ENCODE results near the gene TMEM38B.
"Not testable (repeated sequence)": the region's sequence is repeated elsewhere in the genome, so short reads cannot be mapped to it uniquely, and the experiment has no call there.

TMEM38B gene

DNA sequence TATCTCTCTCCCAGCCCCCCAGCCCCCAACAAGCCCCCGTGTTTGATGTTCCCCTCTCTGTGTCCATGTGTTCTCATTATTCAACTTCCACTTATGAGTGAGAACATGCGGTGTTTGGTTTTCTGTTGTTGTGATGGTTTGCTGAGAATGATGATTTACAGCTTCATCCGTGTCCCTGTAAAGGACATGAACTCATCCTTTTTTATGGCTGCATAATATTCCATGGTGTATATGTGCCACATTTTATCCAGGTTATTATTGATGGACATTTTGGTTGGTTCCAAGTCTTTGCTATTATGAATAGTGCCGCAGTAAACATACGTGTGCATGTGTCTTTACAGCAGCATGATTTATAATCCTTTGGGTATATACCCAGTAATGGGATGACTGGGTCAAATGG lies 33.9 kb downstream of the TMEM38B start:
- not testable (repeated sequence) for DNase-seq

DNA sequence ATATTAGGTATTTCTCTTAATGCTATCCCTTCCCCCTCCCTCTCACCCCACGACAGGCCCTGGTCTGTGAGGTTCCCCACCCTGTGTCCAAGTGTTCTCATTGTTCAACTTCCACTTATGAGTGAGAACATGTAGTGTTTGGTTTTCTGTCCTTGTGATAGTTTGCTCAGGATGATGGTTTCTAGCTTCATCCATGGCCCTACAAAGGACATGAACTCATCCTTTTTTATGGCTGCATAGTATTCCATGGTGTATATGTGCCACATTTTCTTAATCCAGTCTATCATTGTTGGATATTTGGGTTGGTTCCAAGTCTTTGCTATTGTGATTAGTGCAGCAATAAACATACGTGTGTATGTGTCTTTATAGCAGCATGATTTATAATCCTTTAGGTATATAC lies 37.1 kb downstream of the TMEM38B start:
- not testable (repeated sequence) for DNase-seq

DNA sequence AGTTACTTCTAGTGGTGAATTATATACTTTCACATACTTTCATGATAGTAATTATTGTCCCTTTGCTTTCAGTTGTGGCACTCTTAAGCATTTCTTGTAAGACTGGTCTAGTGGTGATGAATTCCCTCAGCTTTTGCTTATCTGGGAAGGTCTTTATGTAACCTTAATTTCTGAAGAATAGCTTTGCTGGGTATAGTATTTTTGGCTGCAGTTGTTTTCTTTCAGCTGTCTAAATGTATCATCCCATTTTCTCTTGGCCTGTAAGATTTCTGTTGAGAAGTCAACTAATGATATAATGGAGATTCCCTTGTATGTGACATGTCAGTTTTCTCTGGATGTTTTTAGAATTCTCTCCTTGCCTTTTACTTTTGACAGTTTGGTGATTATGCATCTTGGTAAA lies 41.0 kb downstream of the TMEM38B start:
- DNase-seq: no peak

DNA sequence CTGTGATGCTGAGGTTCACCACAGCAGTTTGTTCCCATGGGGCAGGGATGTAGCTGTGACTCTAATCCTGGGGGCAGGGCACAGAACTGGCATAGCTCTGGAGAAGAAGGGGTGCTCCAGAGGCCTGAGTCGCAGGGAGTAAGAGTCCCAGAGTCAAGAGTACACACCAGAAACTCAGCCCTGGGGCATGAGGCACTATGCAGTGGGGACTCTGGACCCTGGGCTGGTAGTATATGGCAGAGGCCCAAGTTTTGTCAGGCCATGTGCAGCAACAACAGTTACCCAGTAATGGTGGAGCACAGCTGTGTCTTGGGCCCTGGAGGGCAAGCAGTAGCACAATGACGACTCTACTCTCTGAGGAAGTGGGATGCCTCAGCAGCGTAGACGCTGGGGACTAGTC lies 42.9 kb downstream of the TMEM38B start:
- no peak for DNase-seq

DNA sequence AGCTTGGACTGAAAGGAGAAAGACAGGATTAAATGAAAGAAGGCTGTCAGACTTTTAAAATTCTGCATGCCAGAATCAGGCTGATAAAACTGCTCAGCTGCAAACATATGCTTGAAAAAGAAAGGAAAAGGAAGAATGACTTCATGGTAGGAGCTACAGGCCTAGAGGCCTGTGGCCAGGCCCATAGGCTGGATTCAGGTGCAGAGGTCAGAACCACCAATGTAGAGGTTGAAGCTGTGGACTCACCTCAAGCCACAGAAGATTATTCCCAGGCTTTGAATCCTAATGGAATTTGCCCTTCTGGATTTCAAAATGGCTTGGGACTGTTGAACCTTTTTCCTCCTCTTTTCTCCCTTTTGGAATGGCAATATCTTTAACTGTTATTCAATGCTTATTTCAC lies 47.7 kb downstream of the TMEM38B start:
- no peak for DNase-seq

DNA sequence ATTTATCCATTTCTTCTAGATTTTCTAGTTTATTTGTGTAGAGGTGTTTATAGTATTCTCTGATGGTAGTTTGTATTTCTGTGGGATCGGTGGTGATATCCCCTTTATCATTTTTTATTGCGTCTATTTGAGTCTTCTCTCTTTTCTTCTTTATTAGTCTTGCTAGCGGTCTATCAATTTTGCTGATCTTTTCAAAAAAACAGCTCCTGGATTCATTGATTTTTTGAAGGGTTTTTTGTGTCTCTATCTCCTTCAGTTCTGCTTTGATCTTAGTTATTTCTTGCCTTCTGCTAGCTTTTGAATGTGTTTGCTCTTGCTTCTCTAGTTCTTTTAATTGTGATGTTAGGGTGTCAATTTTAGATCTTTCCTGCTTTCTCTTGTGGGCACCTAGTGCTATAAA lies 53.0 kb downstream of the TMEM38B start:
- not testable (repeated sequence) for DNase-seq

DNA sequence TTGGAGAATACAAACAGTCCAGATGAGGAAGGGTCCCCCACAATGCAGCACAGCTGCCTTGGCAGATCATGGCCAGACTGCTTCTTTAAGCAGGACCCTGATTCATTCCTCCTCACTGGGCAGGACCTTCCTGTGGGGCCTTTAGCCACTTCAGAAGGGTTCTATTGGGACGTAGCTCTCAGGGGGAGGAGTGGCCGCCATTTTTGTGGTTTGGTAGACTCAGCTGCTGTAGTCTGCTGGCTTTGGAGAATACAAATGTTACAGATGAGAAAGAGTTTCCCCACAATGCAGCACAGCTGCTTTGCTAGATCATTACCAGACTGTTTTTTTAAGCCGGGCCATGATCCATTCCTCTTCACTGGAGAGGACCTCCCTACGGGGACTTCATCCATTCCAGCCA lies 57.4 kb downstream of the TMEM38B start:
- DNase-seq: no peak

DNA sequence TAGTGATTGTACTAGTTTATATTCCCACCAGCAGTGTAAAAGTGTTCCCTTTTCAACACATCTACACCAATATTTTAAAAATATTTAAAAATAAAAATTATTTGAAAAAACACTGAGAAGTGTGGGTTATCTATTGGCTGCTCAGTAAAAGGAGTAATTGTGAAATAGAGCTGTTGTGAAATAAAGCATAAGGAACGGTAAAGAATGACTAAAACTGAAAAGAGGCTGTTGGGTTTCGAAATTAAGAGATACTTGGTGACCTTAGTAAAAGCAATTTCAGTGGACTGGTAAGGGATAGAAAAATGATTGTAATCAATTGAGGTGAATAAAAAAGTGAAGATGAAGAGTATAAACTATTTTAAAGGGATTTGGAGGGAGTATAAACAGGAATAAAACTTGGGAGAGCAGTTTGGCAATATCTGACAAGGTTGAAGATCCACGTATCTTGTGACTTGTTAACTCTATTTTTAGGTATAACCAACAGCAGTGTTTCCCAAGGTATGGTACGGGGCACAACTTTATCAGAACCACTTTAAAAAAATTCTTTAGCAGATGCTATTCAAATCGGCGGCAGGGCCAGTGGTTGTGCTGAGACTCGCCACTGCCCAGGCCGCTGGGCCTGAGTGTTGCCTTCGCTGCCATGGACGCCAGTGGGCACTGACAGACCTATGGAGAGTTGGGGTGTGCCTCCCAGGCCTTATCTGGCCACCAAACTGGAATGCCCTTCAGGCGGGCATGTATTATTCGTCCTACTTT lies 63.3 kb downstream of the TMEM38B start:
- no peak for DNase-seq

DNA sequence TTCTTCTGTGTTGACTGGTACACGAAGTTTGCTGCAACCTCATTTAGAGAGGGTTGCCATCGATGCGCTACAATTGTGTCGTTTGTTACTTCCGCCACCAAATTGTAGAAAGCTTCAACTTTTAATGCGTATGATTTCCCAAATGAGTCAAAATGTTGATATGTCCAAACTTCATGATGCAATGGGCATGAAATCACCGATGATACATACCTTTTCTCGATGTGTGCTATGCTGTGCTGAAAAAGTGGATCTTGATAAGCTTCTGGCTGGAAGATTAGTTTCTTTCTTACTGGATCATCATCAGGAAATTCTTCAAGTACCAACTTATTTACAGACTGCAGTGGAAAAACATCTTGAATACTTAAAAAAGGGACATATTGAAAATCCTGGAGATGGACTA lies 65.7 kb downstream of the TMEM38B start:
- DNase-seq: no peak

DNA sequence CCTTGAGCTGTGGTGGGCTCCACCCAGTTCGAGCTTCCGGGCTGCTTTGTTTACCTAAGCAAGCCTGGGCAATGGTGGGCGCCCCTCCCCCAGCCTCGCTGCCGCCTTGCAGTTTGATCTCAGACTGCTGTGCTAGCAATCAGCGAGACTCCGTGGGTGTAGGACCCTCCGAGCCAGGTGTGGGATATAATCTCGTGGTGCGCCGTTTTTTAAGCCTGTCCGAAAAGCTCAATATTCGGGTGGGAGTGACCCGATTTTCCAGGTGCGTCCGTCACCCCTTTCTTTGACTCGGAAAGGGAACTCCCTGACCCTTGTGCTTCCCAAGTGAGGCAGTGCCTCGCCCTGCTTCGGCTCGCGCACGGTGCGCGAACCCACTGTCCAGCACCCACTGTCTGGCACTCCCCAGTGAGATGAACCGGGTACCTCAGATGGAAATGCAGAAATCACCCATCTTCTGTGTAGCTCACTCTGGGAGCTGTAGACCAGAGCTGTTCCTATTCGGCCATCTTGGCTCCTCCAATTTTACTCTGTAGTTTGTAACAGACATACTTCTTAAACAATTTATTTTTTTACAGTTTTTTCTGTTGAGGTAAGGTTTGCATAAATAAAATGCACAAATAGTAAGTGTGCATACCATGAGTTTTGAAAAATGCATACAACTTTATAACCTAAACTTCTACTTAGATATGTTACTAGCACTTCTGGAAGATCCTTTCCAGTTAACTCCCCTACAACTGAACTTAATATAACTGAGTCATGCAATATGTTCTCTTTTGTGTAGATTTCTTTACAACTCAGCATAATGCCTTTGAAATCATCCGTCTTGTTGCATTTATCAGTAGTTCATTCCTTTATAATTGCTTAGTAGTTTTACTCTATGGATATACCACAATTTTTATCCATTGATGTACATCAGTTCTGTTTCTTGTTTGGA lies 88.5 kb downstream of the TMEM38B start:
- DNase-seq: not testable (repeated sequence)

DNA sequence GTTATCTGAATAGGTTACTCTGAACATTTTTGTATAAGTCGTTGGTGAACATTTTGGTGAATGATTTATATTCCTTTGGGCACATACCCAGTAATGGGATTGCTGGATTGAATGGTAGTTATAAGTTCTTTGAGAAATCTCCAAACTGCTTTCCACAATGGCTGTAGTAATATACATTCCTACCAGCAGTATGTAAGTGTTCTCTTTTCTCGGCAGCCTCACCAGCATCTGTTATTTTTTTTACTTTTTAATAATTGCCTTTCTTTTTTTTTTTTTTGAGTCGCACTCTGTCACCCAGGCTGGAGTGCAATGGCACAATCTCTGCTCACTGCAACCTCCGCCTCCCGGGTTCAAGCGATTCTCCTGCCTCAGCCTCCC lies 89.1 kb downstream of the TMEM38B start:
- not testable (repeated sequence) for DNase-seq

DNA sequence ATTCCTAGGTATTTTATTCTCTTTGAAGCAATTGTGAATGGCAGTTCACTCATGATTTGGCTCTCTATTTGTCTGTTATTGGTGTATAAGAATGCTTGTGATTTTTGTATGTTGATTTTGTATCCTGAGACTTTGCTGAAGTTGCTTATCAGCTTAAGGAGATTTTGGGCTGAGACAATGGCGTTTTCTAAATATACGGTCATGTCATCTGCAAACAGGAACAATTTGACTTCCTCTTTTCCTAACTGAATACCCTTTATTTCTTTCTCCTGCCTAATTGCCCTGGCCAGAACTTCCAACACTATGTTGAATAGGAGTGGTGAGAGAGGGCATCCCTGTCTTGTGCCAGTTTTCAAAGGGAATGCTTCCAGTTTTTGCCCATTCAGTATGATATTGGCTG lies 92.5 kb downstream of the TMEM38B start:
- DNase-seq: not testable (repeated sequence)

DNA sequence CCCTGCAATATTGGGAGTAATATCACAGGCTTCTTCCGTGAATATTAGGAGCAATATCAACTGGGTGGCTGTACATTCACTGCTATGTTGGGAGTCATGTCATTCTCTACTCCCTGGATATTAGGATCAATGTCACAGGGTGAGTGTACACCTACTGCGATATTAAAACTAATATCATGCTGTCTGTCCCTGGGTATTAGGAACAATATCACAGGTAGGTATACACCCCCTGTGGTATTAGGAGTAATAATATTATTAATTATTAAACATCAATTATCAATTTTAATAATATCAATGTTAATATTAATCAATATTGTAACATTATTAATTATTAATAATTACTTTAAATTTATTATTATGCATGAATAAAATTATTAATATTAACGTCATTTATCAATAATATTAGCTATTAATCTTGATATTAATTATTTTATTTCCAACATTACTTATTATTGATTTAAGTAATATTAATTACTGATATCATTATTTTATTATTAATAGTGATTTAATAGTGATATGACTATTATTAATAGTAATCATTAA lies 121.9 kb downstream of the TMEM38B start:
- DNase-seq: no peak

DNA sequence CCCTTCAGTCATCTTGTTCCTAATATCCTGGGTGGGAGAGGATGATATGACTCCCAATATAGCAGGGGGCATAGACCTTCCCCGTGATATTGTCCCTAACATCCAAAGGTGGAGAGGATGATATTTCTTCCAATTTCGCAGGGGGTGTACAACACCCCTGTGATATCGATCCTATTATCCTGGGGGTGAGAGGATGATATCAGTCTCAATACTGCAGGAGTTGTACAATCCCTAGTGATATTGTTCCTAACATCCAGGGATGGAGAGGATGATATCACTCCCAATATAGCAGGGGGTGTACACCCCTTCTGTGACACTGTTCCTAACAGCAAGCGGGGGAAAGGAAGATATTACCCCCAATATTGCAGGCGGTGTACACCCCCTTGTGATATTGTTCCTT lies 122.6 kb downstream of the TMEM38B start:
- no peak for DNase-seq

DNA sequence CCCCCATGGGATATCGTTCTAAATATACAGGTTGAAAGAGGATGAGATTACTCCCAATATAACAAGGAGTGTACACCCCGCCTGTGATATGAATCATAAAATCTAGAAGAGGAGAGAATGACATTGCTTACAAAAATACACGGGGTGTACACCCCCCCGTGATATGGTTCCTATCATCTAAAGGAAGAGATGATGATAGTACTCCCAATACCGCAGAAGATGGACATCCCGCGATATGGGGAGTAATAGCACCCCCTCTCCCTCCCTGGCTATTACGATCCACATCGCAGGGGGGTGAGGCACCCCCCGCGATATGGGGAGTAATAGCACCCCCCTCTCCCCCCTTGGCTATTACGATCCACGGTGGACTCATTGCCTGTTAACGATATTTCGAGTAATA lies 124.6 kb downstream of the TMEM38B start:
- DNase-seq: no peak

DNA sequence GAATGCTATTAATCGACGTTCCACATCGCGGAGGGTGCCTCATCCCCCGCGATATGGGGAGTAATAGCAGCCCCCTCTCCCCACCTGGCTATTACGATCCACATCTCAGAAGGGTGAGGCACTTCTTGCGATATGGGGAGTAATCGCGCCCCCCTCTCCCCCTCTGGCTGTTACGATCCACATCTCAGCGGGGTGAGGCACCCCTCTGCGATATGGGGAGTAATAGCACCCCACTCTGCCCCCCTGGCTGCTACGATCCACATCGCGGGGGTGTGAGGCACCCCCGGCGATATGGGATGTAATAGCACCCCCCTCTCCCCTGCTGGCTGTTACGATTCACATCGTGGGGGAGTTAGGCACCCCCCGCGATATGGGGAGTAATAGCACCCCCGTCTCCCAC lies 128.5 kb downstream of the TMEM38B start:
- no peak for DNase-seq
